Measurements from ENCODE around the gene PAGE1. TPM values are rescaled to one million over a fixed set of nuclear protein-coding genes. Genes with fewer than 3 reads are reported as not detected.
"Not testable (repeated sequence)": the region's sequence is repeated elsewhere in the genome, so short reads cannot be mapped to it uniquely, and the experiment has no call there.

Gene PAGE1
- total RNA-seq (not detected), polyA plus RNA-seq (not detected)

GRCh38 chrX:49695276-49696180, at the start of gene PAGE1:
TSS of gene PAGE1 (minus strand) at chrX:49695984. CDS start at chrX:49694770, 1,214 bp downstream.
- intact Hi-C loops (cut with DNase I), result loop anchor here (2.0 kb wide), 1 partner anchor 23 kb away; no protein-coding TSS in a partner anchor
- Histone ChIP-seq H3K4me3 (no peak within 1 kb of the TSS), H3K4me1 (no peaks in the 10 kb centered on the region), H3K27ac (no peak within 1 kb of the TSS), H3K9me3 (no peaks in the 10 kb centered on the region), H3K27me3 (no peaks in the 10 kb centered on the region), H3K36me3 (no peaks in the 10 kb centered on the region)
- no peak for DNase-seq
- TF ChIP-seq POLR2A (IDR thresholded peaks at IDR 0.05), result no peak
- TF ChIP-seq CTCF (IDR thresholded peaks at IDR 0.05), result no peak
- TF ChIP-seq POLR2AphosphoS5 (IDR thresholded peaks at IDR 0.05), result no peak
- no peak for TF ChIP-seq EP300 (IDR thresholded peaks at IDR 0.05)
- 92 to 94% methylated on average over 38 of the region's 38 CpGs for WGBS, 2 donors

GRCh38 chrX:49741501-49741900, 45.7 kb upstream of the PAGE1 start:
- DNase-seq; H3K36me3 ChIP-seq; H3K27me3 ChIP-seq; H3K27ac ChIP-seq; H3K4me1 ChIP-seq; H3K9me3 ChIP-seq; intact Hi-C loops (cut with DNase I); H3K4me3 ChIP-seq: not testable (repeated sequence)
- WGBS, 2 donors, result 97 to 100% methylated on average over 1 of the region's 1 CpG

GRCh38 chrX:49727847-49728246, 32.1 kb upstream of the PAGE1 start:
- no peak overlapping the region for H3K27ac ChIP-seq
- TF ChIP-seq CTCF (IDR thresholded peaks at IDR 0.05) (no peak), POLR2A (IDR thresholded peaks at IDR 0.05) (no peak), EP300 (IDR thresholded peaks at IDR 0.05) (no peak), POLR2AphosphoS5 (IDR thresholded peaks at IDR 0.05) (no peak)
- intact Hi-C loops (cut with DNase I), result no loop called here
- 85 to 89% methylated on average over 9 of the region's 9 CpGs for WGBS, 2 donors
- H3K27me3 ChIP-seq, result no peaks in the 10 kb centered on the region
- no peak for DNase-seq
- H3K4me1 ChIP-seq, result no peaks in the 10 kb centered on the region
- no peak overlapping the region for H3K4me3 ChIP-seq
- no peaks in the 10 kb centered on the region for H3K9me3 ChIP-seq
- H3K36me3 ChIP-seq, result no peaks in the 10 kb centered on the region

GRCh38 chrX:49726966-49727365, 31.2 kb upstream of the PAGE1 start:
- Histone ChIP-seq H3K9me3 (no peaks in the 10 kb centered on the region), H3K27ac (no peak overlapping the region), H3K4me3 (no peak overlapping the region), H3K4me1 (no peaks in the 10 kb centered on the region), H3K27me3 (no peaks in the 10 kb centered on the region), H3K36me3 (no peaks in the 10 kb centered on the region)
- no peak for TF ChIP-seq EP300 (IDR thresholded peaks at IDR 0.05)
- no peak for TF ChIP-seq CTCF (IDR thresholded peaks at IDR 0.05)
- TF ChIP-seq POLR2A (IDR thresholded peaks at IDR 0.05), result no peak
- no peak for TF ChIP-seq POLR2AphosphoS5 (IDR thresholded peaks at IDR 0.05)
- no peak for DNase-seq
- intact Hi-C loops (cut with DNase I), result no loop called here
- WGBS, 2 donors, result 89 to 92% methylated on average over 5 of the region's 5 CpGs

GRCh38 chrX:49725923-49726904, 30.4 kb upstream of the PAGE1 start:
- 77 to 83% methylated on average over 12 of the region's 12 CpGs for WGBS, 2 donors
- intact Hi-C loops (cut with DNase I), result no loop called here
- no peak for DNase-seq
- Histone ChIP-seq H3K36me3 (no peaks in the 10 kb centered on the region), H3K4me1 (no peaks in the 10 kb centered on the region), H3K27ac (no peak overlapping the region), H3K27me3 (no peaks in the 10 kb centered on the region), H3K9me3 (no peaks in the 10 kb centered on the region), H3K4me3 (no peak overlapping the region)
- TF ChIP-seq POLR2AphosphoS5 (IDR thresholded peaks at IDR 0.05) (no peak), POLR2A (IDR thresholded peaks at IDR 0.05) (no peak), EP300 (IDR thresholded peaks at IDR 0.05) (no peak), CTCF (IDR thresholded peaks at IDR 0.05) (no peak)

Data from sigmoid colon (tissue), 7 donors.